ENCODE measurements around the gene UBE2G1. TPM values are rescaled to one million over a fixed set of nuclear protein-coding genes. Genes with fewer than 3 reads are reported as not detected.

UBE2G1 gene
- total and polyA plus RNA-seq, 2 of the 8 experiments (the other 6 are each of a cell fraction or from before 2014, with no cell fraction given): 73.9 to 170 TPM

GRCh38 chr17:4327606-4328005, 38.9 kb downstream of the UBE2G1 start:
- peaks cover 21 to 29% of the 10 kb centered on the region in 2 experiments for H4K20me1 ChIP-seq (replicated peaks in 1 of 2; ENCODE audit: control insufficient read depth in 1 of 2, insufficient read depth in 2 of 2, low read length in 2 of 2)
- TF ChIP-seq CHD2 (IDR thresholded peaks at IDR 0.05; ENCODE audit: low read length): no peak
- TF ChIP-seq SAP30 (IDR thresholded peaks at IDR 0.05; ENCODE audit: insufficient read depth, insufficient replicate concordance, low read length): no peak
- TF ChIP-seq ATF3 (IDR thresholded peaks at IDR 0.05; ENCODE audit: insufficient read depth, low read depth, low read length): no peak
- no peak for TF ChIP-seq EP300 (IDR thresholded peaks at IDR 0.05; ENCODE audit: borderline replicate concordance in 1 of 2, low read depth in 2 of 2, low read length in 2 of 2)
- TF ChIP-seq PHF8 (conservative IDR thresholded peaks at IDR 0.05; ENCODE audit: low read depth, low read length): no peak
- TF ChIP-seq TBP (IDR thresholded peaks at IDR 0.05; ENCODE audit: low read depth, low read length): no peak
- TF ChIP-seq RAD21 (IDR thresholded peaks at IDR 0.05 in 1 of 2, conservative IDR thresholded peaks at IDR 0.05 in 1 of 2; ENCODE audit: low read depth in 2 of 2, low read length in 2 of 2): no peak
- TF ChIP-seq SIN3A (conservative IDR thresholded peaks at IDR 0.05 in 1 of 2, IDR thresholded peaks at IDR 0.05 in 1 of 2; ENCODE audit: low read depth in 1 of 2, low read length in 2 of 2): no peak
- TF ChIP-seq TAF7 (optimal IDR thresholded peaks at IDR 0.05; ENCODE audit: borderline replicate concordance, low read depth, low read length): no peak
- TF ChIP-seq RFX5 (IDR thresholded peaks at IDR 0.05; ENCODE audit: borderline replicate concordance, low read depth, low read length): no peak
- TF ChIP-seq GABPA (IDR thresholded peaks at IDR 0.05; ENCODE audit: borderline replicate concordance, insufficient read depth, low read length): no peak
- TF ChIP-seq SP4 (IDR thresholded peaks at IDR 0.05; ENCODE audit: low read length): no peak

More at GRCh38 chr17:4327606-4328005, 38.9 kb downstream of the UBE2G1 start:
- Histone ChIP-seq H3K27ac (ENCODE audit: low read depth, low read length) (no peak overlapping the region), H3K23me2 (ENCODE audit: low read depth, low read length) (no peaks in the 10 kb centered on the region), H3K9me3 (ENCODE audit: insufficient read depth in 2 of 2, low read depth in 1 of 2, low read length in 1 of 2) (no peaks in the 10 kb centered on the region), H4K8ac (ENCODE audit: extremely low read depth, insufficient read depth, low read length) (no peak overlapping the region), H2BK20ac (ENCODE audit: low read length) (no peak overlapping the region), H3K79me2 (ENCODE audit: control insufficient read depth in 1 of 2, insufficient read depth in 2 of 2, low read length in 2 of 2) (peaks cover 32 to 100% of the 10 kb centered on the region in 2 experiments), H4K91ac (replicated peaks; ENCODE audit: insufficient read length, low read length) (no peak overlapping the region), H2BK120ac (replicated peaks; ENCODE audit: low read depth, low read length) (no peak overlapping the region), H2BK5ac (ENCODE audit: low read depth, low read length) (no peak overlapping the region), H3K14ac (ENCODE audit: insufficient read length) (no peak overlapping the region), H3K4me2 (ENCODE audit: insufficient read depth in 1 of 2, low read depth in 2 of 2, low read length in 2 of 2) (no peak overlapping the region), H3K56ac (replicated peaks; ENCODE audit: insufficient read length, low read depth, low read length) (no peak overlapping the region), H3K4me1 (replicated peaks in 1 of 4; ENCODE audit: control insufficient read depth in 3 of 4, insufficient read depth in 4 of 4, low read length in 3 of 4) (peaks cover under 1 to 8% (median 2%) of the 10 kb centered on the region in 4 experiments; a peak in 5 of 7 replicates), H3K18ac (ENCODE audit: extremely low read depth, low read length) (no peak overlapping the region), H3K4ac (replicated peaks; ENCODE audit: insufficient read length, low read depth, low read length) (no peak overlapping the region), H2AK5ac (ENCODE audit: low read depth, low read length) (no peak overlapping the region), H3K79me1 (ENCODE audit: low read depth, low read length) (peaks cover 5% of the 10 kb centered on the region), H3K4me3 (ENCODE audit: extremely low read depth in 1 of 4, insufficient read depth in 2 of 4, low read depth in 3 of 4, low read length in 4 of 4) (no peak overlapping the region), H2BK12ac (ENCODE audit: low read depth, low read length) (no peak overlapping the region), H3K9ac (replicated peaks in 1 of 4; ENCODE audit: extremely low read depth in 1 of 4, low read depth in 3 of 4, low read length in 3 of 4) (no peak overlapping the region), H3K23ac (ENCODE audit: insufficient read length) (no peak overlapping the region), H3K36me3 (ENCODE audit: control insufficient read depth in 2 of 4, insufficient read depth in 4 of 4, low read length in 3 of 4) (peaks cover 0 to 12% (median 2%) of the 10 kb centered on the region in 4 experiments; a peak in 5 of 8 replicates), H2BK15ac (ENCODE audit: low read length) (no peak overlapping the region), H2AFZ (ENCODE audit: low read length) (no peak overlapping the region), H3K27me3 (replicated peaks in 1 of 4; ENCODE audit: control insufficient read depth in 3 of 4, extremely low read depth in 1 of 4, insufficient read depth in 3 of 4, low read length in 3 of 4) (no peaks in the 10 kb centered on the region; a peak in 1 of 7 replicates), H4K5ac (ENCODE audit: insufficient read length, low read depth, low read length) (no peak overlapping the region)
- CTCF ChIA-PET (ENCODE audit: partially characterized antibody): interaction anchor here (0.9 kb wide), 1 partner anchor 38 kb away, joined by 4 read pairs; no protein-coding TSS in a partner anchor
- 90% methylated on average over 5 of the region's 5 CpGs; no CpG with 5 or more reads in 1 of the 2 experiments for WGBS, 2 experiments (ENCODE audit: extremely low coverage in 1 of 2, insufficient coverage in 1 of 2, insufficient read length in 1 of 2, insufficient replicate concordance in 2 of 2, low coverage in 1 of 2, low lambda C conversion rate in 2 of 2, missing lambda C conversion rate in 1 of 2)
- no peak for DNase-seq (ENCODE audit: low read depth in 1 of 2, low spot score in 2 of 2)
- no peak for FAIRE-seq
- POLR2A ChIA-PET (ENCODE audit: partially characterized antibody): interaction anchor here (1.1 to 1.6 kb wide), 2 partner anchors 11 to 27 kb away, joined by 3 to 4 read pairs; no protein-coding TSS in a partner anchor

Data from H1 (cell line).